ENCODE results near the gene NUP188. TPM values are rescaled to one million over a fixed set of nuclear protein-coding genes. Genes with fewer than 3 reads are reported as not detected.
A peak's percentile ranks its signal among the peaks of the same experiment; 100 is the strongest.

NUP188 gene
- total RNA-seq, 1 experiment from 2014 or later = 80.9 TPM

DNA sequence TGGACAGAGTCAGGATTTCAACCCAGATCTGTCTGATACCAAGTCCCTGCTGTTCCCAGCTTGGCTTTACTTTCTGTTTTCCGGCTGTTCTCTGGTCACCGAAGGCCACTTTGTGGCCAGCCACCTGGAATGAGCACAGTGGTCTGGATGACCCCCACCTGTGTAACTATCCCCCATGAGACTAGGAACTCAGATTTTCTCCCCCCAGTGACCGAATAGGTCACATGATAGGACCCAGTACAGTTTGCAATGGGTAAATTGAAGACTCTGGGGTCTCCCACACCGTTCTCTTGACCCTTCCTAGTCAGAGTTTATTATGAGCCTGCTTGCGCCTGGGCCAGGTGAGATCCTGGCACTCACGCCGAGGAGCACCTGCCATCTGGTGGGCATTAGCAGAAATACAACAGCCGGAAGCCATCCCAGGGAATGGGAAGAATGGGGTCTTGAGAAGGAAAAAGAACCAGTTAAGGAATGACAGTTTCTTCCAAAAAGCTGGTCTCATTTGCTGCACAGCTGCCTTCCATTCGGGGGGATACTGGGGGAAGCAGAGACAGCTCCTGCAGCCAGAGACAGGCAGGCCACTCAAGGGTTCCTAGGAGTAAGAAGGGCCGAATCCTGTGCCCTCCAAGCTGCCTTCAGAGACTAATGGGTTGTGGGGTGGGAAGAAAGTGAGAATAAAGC lies 19.6 kb upstream of the NUP188 start:
- BruUV-seq (replicated peaks) = no TSS peak
- Mint-ChIP-seq H3K9me3 (ENCODE audit: unreplicated experiment) (no peaks in the 10 kb centered on the region), H3K27ac (ENCODE audit: unreplicated experiment) (peak overlapping the region; percentile 62), H3K4me1 (ENCODE audit: low read depth, unreplicated experiment) (peaks cover 8% of the 10 kb centered on the region), H3K27me3 (ENCODE audit: insufficient read depth, unreplicated experiment) (no peaks in the 10 kb centered on the region), H3K4me3 (ENCODE audit: unreplicated experiment) (no peak overlapping the region), H3K36me3 (ENCODE audit: insufficient read depth, unreplicated experiment) (peaks cover 5% of the 10 kb centered on the region)
- TF ChIP-seq, protein P1, sequence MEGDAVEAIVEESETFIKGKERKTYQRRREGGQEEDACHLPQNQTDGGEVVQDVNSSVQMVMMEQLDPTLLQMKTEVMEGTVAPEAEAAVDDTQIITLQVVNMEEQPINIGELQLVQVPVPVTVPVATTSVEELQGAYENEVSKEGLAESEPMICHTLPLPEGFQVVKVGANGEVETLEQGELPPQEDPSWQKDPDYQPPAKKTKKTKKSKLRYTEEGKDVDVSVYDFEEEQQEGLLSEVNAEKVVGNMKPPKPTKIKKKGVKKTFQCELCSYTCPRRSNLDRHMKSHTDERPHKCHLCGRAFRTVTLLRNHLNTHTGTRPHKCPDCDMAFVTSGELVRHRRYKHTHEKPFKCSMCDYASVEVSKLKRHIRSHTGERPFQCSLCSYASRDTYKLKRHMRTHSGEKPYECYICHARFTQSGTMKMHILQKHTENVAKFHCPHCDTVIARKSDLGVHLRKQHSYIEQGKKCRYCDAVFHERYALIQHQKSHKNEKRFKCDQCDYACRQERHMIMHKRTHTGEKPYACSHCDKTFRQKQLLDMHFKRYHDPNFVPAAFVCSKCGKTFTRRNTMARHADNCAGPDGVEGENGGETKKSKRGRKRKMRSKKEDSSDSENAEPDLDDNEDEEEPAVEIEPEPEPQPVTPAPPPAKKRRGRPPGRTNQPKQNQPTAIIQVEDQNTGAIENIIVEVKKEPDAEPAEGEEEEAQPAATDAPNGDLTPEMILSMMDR (IDR thresholded peaks at IDR 0.05; ENCODE audit: insufficient read depth in 1 of 2, low read depth in 1 of 2, low read length in 1 of 2, severe bottlenecking in 1 of 2, unreplicated experiment in 1 of 2) = peak; percentile 85
- CTCF ChIA-PET = interaction anchor here (0.9 to 2.7 kb wide), 5 partner anchors 50 to 109 kb away, joined by 3 to 12 read pairs (median 5); partner anchors contain the start of gene ENDOG
- peaks cover 5% of the 10 kb centered on the region; the same call in 1 of the 2 replicates for H3K4me1 ChIP-seq
- POLR2A ChIA-PET = interaction anchor here (0.7 kb wide), 1 partner anchor 119 kb away, joined by 4 read pairs; no protein-coding TSS in a partner anchor
- intact Hi-C loops (cut with micrococcal nuclease; ENCODE audit: unreplicated experiment) = loop anchor here (1.0 to 2.0 kb wide), 4 partner anchors 47 to 195 kb away; partner anchors contain the start of gene KYAT1
- H3K9me3 ChIP-seq = no peaks in the 10 kb centered on the region
- no peaks in the 10 kb centered on the region for H3K27me3 ChIP-seq (replicated peaks; ENCODE audit: control insufficient read depth, insufficient read depth, low read length)
- DNase-seq = peak; percentile 71 to 80
- no peaks in the 10 kb centered on the region for H3K36me3 ChIP-seq (ENCODE audit: control insufficient read depth, insufficient read depth, low read length)
- H3K4me3 ChIP-seq (ENCODE audit: low read depth, low read length) = no peak overlapping the region

GRCh38 chr9:128928624-128929023 lies 18.9 kb upstream of the NUP188 start:
- H3K4me3 ChIP-seq (ENCODE audit: low read depth, low read length) = no peak overlapping the region
- no peaks in the 10 kb centered on the region for H3K27me3 Mint-ChIP-seq (ENCODE audit: insufficient read depth, unreplicated experiment)
- H3K36me3 ChIP-seq (ENCODE audit: control insufficient read depth, insufficient read depth, low read length) = no peaks in the 10 kb centered on the region
- ChIA-PET CTCF (interaction anchor here (0.9 to 2.7 kb wide), 5 partner anchors 51 to 110 kb away, joined by 3 to 12 read pairs (median 5); partner anchors contain the start of gene ENDOG), POLR2A (no interaction called here)
- TF ChIP-seq, protein P1 (IDR thresholded peaks at IDR 0.05; ENCODE audit: insufficient read depth in 1 of 2, low read depth in 1 of 2, low read length in 1 of 2, severe bottlenecking in 1 of 2, unreplicated experiment in 1 of 2) = no peak
- H3K4me1 ChIP-seq = peaks cover 5% of the 10 kb centered on the region; the same call in 1 of the 2 replicates
- H3K9me3 Mint-ChIP-seq (ENCODE audit: unreplicated experiment) = no peaks in the 10 kb centered on the region
- no peaks in the 10 kb centered on the region for H3K27me3 ChIP-seq (replicated peaks; ENCODE audit: control insufficient read depth, insufficient read depth, low read length)
- intact Hi-C loops (cut with micrococcal nuclease; ENCODE audit: unreplicated experiment) = loop anchor here (1.0 to 2.0 kb wide), 4 partner anchors 48 to 195 kb away; partner anchors contain the start of gene KYAT1
- H3K36me3 Mint-ChIP-seq (ENCODE audit: insufficient read depth, unreplicated experiment) = peaks cover 5% of the 10 kb centered on the region
- no TSS peak for BruUV-seq (replicated peaks)
- no peaks in the 10 kb centered on the region for H3K9me3 ChIP-seq
- no peak for DNase-seq
- H3K27ac Mint-ChIP-seq (ENCODE audit: unreplicated experiment) = no peak overlapping the region
- H3K4me3 Mint-ChIP-seq (ENCODE audit: unreplicated experiment) = no peak overlapping the region
- H3K4me1 Mint-ChIP-seq (ENCODE audit: low read depth, unreplicated experiment) = peaks cover 8% of the 10 kb centered on the region

DNA sequence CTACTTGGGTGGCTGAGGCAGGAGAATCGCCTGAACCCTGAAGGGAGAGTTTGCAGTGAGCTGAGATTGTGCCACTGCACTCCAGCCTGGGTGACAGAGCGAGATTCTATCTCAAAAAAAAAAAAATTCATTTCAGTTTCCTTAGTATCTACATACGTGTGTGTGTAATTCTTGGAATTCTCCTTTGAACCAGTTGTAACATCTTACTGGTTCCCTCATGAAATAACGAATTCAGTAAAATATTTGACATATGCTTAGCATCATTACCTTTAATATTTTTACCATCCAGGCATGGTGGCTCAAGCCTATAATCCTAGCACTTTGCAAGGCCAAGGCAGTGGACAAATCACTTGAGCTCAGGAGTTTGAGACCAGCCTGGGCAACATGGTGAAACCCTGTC lies 17.9 kb upstream of the NUP188 start:
- H3K36me3 ChIP-seq (ENCODE audit: control insufficient read depth, insufficient read depth, low read length) = no peaks in the 10 kb centered on the region
- ChIA-PET POLR2A (no interaction called here), CTCF (interaction anchor here (0.5 to 2.7 kb wide), 4 partner anchors 25 to 111 kb away, joined by 3 to 12 read pairs (median 3); partner anchors contain the start of genes ENDOG, KYAT1 and LRRC8A)
- peaks cover 5% of the 10 kb centered on the region; the same call in 1 of the 2 replicates for H3K4me1 ChIP-seq
- H3K27me3 ChIP-seq (replicated peaks; ENCODE audit: control insufficient read depth, insufficient read depth, low read length) = no peaks in the 10 kb centered on the region
- TF ChIP-seq, protein P1 (IDR thresholded peaks at IDR 0.05; ENCODE audit: insufficient read depth in 1 of 2, low read depth in 1 of 2, low read length in 1 of 2, severe bottlenecking in 1 of 2, unreplicated experiment in 1 of 2) = no peak
- no peaks in the 10 kb centered on the region for H3K9me3 ChIP-seq
- intact Hi-C loops (cut with micrococcal nuclease; ENCODE audit: unreplicated experiment) = loop anchor here (2.0 kb wide), 1 partner anchor 49 kb away; the partner anchor contains the start of gene KYAT1
- no peak for DNase-seq
- peaks cover 8% of the 10 kb centered on the region for H3K4me1 Mint-ChIP-seq (ENCODE audit: low read depth, unreplicated experiment)
- H3K4me3 Mint-ChIP-seq (ENCODE audit: unreplicated experiment) = no peak overlapping the region
- H3K27ac Mint-ChIP-seq (ENCODE audit: unreplicated experiment) = no peak overlapping the region
- no peak overlapping the region for H3K4me3 ChIP-seq (ENCODE audit: low read depth, low read length)
- H3K36me3 Mint-ChIP-seq (ENCODE audit: insufficient read depth, unreplicated experiment) = peaks cover 5% of the 10 kb centered on the region
- no peaks in the 10 kb centered on the region for H3K27me3 Mint-ChIP-seq (ENCODE audit: insufficient read depth, unreplicated experiment)
- BruUV-seq (replicated peaks) = no TSS peak
- no peaks in the 10 kb centered on the region for H3K9me3 Mint-ChIP-seq (ENCODE audit: unreplicated experiment)
